Lower leg skin (tissue), 4 donors: ENCODE measurements around the gene LAMB4. TPM values are rescaled to one million over a fixed set of nuclear protein-coding genes. Genes with fewer than 3 reads are reported as not detected.

Source experiments
- DNase-seq, 2 donors: peaks; one replicate each; pipeline ENCODE4 v3.0.0-alpha.2; 2019; ENCODE audit warnings: low spot score in 2 of 2
- H3K4me3 ChIP-seq: fragments of 200-600 bp; sonication (generic); 2 replicates; pipeline ENCODE4 v1.5.1; 2017; ENCODE audit warnings: mild to moderate bottlenecking, low read depth; ENCODE audit not compliant: poor library complexity, severe bottlenecking
- POLR2A ChIP-seq, 2 donors: fragments of 450-650 bp; IDR thresholded peaks; one replicate each; pipeline ENCODE4 v1.6.1; 2016 to 2017; ENCODE audit warnings: antibody characterized with exemption in 2 of 2, mild to moderate bottlenecking in 1 of 2, moderate library complexity in 1 of 2
- WGBS, 2 donors: methylation state at CpG; one replicate each; pipeline ENCODE4 v1.1.5; 2018; 5-methylcytosine and 5-hydroxymethylcytosine counted together
- intact Hi-C: fragments of 100-400 bp; cut with DNase I; formaldehyde crosslinking; loops from one replicate; pipeline ENCODE4 v1.15.0; 2023; ENCODE audit warnings: low total_unique reads
- total RNA-seq, 4 donors: library from RNA; depleted of rRNA; stranded (reverse); fragments of >200 nt; gene quantifications; one replicate each; pipeline ENCODE4 v1.1.0, GENCODE V29; 2016
- TF ChIP-seq, protein P1 (sequence below), 3 donors: fragments of 450-650 bp; IDR thresholded peaks; one replicate each; pipeline ENCODE4 v1.5.1; 2016; ENCODE audit warnings: antibody characterized with exemption in 3 of 3, mild to moderate bottlenecking in 3 of 3, moderate library complexity in 2 of 3

Gene LAMB4
- total RNA-seq, 4 donors from 2014 or later: 125 to 306 (median 156) TPM

GRCh38 chr7:108008827-108009226, 121.3 kb downstream of the LAMB4 start:
- TF ChIP-seq POLR2A (IDR thresholded peaks at IDR 0.05): no peak
- TF ChIP-seq, protein P1, sequence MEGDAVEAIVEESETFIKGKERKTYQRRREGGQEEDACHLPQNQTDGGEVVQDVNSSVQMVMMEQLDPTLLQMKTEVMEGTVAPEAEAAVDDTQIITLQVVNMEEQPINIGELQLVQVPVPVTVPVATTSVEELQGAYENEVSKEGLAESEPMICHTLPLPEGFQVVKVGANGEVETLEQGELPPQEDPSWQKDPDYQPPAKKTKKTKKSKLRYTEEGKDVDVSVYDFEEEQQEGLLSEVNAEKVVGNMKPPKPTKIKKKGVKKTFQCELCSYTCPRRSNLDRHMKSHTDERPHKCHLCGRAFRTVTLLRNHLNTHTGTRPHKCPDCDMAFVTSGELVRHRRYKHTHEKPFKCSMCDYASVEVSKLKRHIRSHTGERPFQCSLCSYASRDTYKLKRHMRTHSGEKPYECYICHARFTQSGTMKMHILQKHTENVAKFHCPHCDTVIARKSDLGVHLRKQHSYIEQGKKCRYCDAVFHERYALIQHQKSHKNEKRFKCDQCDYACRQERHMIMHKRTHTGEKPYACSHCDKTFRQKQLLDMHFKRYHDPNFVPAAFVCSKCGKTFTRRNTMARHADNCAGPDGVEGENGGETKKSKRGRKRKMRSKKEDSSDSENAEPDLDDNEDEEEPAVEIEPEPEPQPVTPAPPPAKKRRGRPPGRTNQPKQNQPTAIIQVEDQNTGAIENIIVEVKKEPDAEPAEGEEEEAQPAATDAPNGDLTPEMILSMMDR (IDR thresholded peaks at IDR 0.05): no peak
- intact Hi-C loops: no loop called here
- no peak for DNase-seq
- no peak overlapping the region for H3K4me3 ChIP-seq

DNA sequence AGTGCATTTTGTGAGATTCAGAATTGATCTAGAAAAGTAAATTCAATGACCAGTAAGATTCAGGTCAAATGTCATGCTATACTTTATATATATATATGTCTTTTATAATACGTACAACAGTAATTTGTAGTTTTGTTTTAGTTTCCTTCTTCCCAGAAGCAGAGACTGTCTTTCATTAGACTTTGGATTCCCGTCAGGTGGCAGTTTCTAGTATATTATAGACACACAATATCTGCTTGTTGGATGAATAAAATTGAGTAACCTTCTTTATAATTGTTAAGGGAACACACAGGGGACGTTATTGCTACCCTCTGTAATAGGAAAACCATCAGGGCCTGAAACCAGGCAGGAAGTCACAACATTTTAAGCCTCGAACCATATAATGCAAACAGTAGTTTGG, 121.9 kb downstream of the LAMB4 start:
- WGBS, 2 donors: 85 to 91% methylated on average over 4 of the region's 4 CpGs
- intact Hi-C loops: no loop called here

GRCh38 chr7:108007762-108008161, 122.4 kb downstream of the LAMB4 start:
- intact Hi-C loops: no loop called here
- TF ChIP-seq POLR2A (IDR thresholded peaks at IDR 0.05): no peak
- TF ChIP-seq, protein P1 (IDR thresholded peaks at IDR 0.05): no peak
- WGBS, 2 donors: 57 to 78% methylated on average over 3 of the region's 3 CpGs
- H3K4me3 ChIP-seq: no peak overlapping the region
- no peak for DNase-seq

More for the DNA sequence above, 121.9 kb downstream of the LAMB4 start:
- TF ChIP-seq POLR2A (IDR thresholded peaks at IDR 0.05): no peak
- TF ChIP-seq, protein P1 (IDR thresholded peaks at IDR 0.05): no peak
- no peak for DNase-seq
- no peak overlapping the region for H3K4me3 ChIP-seq

DNA sequence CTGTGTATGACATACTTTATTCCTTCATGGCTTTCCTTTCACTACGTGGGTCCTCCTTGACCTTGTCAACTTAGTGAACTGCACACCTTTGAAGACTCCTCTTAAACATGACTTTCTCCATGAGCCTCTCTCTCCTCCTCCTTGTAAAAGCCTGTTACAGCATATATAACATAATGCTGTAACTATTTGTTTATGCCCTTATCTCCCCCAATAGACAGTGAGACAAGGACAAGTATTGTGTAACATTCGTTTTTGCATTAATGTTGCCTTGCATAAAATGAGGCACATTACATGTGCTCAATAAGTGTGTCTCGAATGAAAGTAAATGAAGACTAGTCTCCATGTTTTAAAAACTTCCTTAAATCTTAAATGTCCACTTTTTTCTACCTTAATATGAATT, 122.9 kb downstream of the LAMB4 start:
- intact Hi-C loops: no loop called here
- no peak for DNase-seq
- H3K4me3 ChIP-seq: no peak overlapping the region
- no peak for TF ChIP-seq POLR2A (IDR thresholded peaks at IDR 0.05)
- TF ChIP-seq, protein P1 (IDR thresholded peaks at IDR 0.05): no peak
- WGBS, 2 donors: 74 to 83% methylated on average over 3 of the region's 3 CpGs

GRCh38 chr7:108004220-108005142, 125.7 kb downstream of the LAMB4 start:
- no peak for TF ChIP-seq POLR2A (IDR thresholded peaks at IDR 0.05)
- TF ChIP-seq, protein P1 (IDR thresholded peaks at IDR 0.05): no peak
- WGBS, 2 donors: 54 to 55% methylated on average over 13 of the region's 13 CpGs
- intact Hi-C loops: no loop called here
- no peak overlapping the region for H3K4me3 ChIP-seq
- DNase-seq: no peak
